Measurements from ENCODE around the gene SDK2. TPM values are rescaled to one million over a fixed set of nuclear protein-coding genes. Genes with fewer than 3 reads are reported as not detected.

Gene SDK2
- total RNA-seq, 6 experiments from 2014 or later: 0.11 to 0.46 (median 0.25) TPM

DNA sequence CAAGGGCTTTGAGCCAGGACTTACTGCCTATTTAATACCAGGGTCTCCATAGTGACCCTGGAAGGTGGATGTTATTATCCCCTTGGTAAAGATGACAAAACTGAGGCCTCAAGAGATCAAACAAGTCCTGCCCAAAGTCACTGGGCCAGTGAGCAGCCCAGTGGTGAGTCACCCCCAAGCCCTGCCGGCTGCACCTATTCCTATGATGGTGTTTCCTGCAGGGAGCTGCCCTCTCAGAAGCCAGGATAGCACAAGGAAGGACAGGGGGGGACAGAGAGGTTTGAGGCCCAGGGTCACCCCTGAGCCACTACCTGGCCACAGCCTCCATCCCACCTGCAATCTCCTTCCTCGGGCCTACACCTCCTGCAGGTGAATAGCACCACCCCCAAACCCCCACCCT lies 90.9 kb downstream of the SDK2 start:
- DNase-seq (no peak), ATAC-seq (no peak)
- Histone ChIP-seq H3K9me3 (no peaks in the 10 kb centered on the region), H3K4me1 (no peaks in the 10 kb centered on the region), H3K4me3 (no peak overlapping the region), H3K27me3 (no peaks in the 10 kb centered on the region), H3K27ac (no peak overlapping the region), H3K36me3 (no peaks in the 10 kb centered on the region)
- intact Hi-C loops (cut with DNase I): no loop called here
- TF ChIP-seq POLR2A (IDR thresholded peaks at IDR 0.05): no peak
- TF ChIP-seq, protein P1, sequence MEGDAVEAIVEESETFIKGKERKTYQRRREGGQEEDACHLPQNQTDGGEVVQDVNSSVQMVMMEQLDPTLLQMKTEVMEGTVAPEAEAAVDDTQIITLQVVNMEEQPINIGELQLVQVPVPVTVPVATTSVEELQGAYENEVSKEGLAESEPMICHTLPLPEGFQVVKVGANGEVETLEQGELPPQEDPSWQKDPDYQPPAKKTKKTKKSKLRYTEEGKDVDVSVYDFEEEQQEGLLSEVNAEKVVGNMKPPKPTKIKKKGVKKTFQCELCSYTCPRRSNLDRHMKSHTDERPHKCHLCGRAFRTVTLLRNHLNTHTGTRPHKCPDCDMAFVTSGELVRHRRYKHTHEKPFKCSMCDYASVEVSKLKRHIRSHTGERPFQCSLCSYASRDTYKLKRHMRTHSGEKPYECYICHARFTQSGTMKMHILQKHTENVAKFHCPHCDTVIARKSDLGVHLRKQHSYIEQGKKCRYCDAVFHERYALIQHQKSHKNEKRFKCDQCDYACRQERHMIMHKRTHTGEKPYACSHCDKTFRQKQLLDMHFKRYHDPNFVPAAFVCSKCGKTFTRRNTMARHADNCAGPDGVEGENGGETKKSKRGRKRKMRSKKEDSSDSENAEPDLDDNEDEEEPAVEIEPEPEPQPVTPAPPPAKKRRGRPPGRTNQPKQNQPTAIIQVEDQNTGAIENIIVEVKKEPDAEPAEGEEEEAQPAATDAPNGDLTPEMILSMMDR (IDR thresholded peaks at IDR 0.05): no peak
- no CpG with 5 or more reads among the region's 2 CpGs for WGBS (ENCODE audit: insufficient coverage, low coverage, low lambda C conversion rate, missing lambda C conversion rate)

GRCh38 chr17:73552300-73553048 lies 91.8 kb downstream of the SDK2 start:
- Histone ChIP-seq H3K9me3 (no peaks in the 10 kb centered on the region), H3K36me3 (no peaks in the 10 kb centered on the region), H3K4me1 (no peaks in the 10 kb centered on the region), H3K4me3 (no peak overlapping the region), H3K27me3 (no peaks in the 10 kb centered on the region), H3K27ac (no peak overlapping the region)
- 57% methylated on average over 16 of the region's 30 CpGs for WGBS (ENCODE audit: insufficient coverage, low coverage, low lambda C conversion rate, missing lambda C conversion rate)
- ATAC-seq: no peak
- TF ChIP-seq, protein P1 (IDR thresholded peaks at IDR 0.05): no peak
- no peak for TF ChIP-seq POLR2A (IDR thresholded peaks at IDR 0.05)
- intact Hi-C loops (cut with DNase I): no loop called here
- DNase-seq: no peak

- intact Hi-C loops (cut with DNase I): no loop called here
- no peaks in the 10 kb centered on the region for H3K36me3 ChIP-seq
- DNase-seq (no peak), ATAC-seq (no peak)
- H3K9me3 ChIP-seq: no peaks in the 10 kb centered on the region
- no peak overlapping the region for H3K27ac ChIP-seq
- H3K27me3 ChIP-seq: no peaks in the 10 kb centered on the region
- 30% methylated on average over 3 of the region's 5 CpGs for WGBS (ENCODE audit: insufficient coverage, low coverage, low lambda C conversion rate, missing lambda C conversion rate)
- no peak overlapping the region for H3K4me3 ChIP-seq
- H3K4me1 ChIP-seq: no peaks in the 10 kb centered on the region
- TF ChIP-seq, protein P1 (IDR thresholded peaks at IDR 0.05): no peak
- no peak for TF ChIP-seq POLR2A (IDR thresholded peaks at IDR 0.05)
Measured at GRCh38 chr17:73551759-73552158, 92.5 kb downstream of the SDK2 start.

DNA sequence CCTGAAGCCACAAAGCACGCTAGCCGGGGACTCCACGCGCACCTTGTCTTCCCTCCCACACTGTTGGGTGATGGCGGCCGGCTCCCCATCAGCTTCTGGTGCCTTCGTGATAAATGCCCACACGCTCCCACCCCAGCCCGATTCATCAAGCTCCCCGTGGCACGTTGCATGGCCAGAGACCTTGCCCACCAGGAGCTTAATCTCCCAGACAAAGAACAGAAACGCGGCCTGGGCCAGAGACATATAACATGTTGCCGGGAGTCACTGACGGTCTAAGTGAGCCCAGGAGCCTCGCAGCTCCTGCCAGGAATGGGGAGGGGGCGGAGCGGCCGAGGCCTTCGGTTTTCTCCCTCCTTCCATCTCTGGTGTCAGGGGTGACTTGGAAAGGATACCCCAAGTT lies 93.1 kb downstream of the SDK2 start:
- no peaks in the 10 kb centered on the region for H3K9me3 ChIP-seq
- no peak overlapping the region for H3K27ac ChIP-seq
- no peak for DNase-seq
- H3K27me3 ChIP-seq: no peaks in the 10 kb centered on the region
- H3K4me3 ChIP-seq: no peak overlapping the region
- no peak for TF ChIP-seq POLR2A (IDR thresholded peaks at IDR 0.05)
- TF ChIP-seq, protein P1 (IDR thresholded peaks at IDR 0.05): no peak
- H3K4me1 ChIP-seq: no peaks in the 10 kb centered on the region
- intact Hi-C loops (cut with DNase I): no loop called here
- ATAC-seq: no peak
- 69% methylated on average over 17 of the region's 20 CpGs for WGBS (ENCODE audit: insufficient coverage, low coverage, low lambda C conversion rate, missing lambda C conversion rate)
- H3K36me3 ChIP-seq: no peaks in the 10 kb centered on the region

Data from right lobe of liver (tissue), 6 donors.